Esophagus muscularis mucosa (tissue), 4 donors: ENCODE measurements around the gene MEX3B. TPM values are rescaled to one million over a fixed set of nuclear protein-coding genes. Genes with fewer than 3 reads are reported as not detected.

Experiments
- DNase-seq: peaks from one replicate; pipeline ENCODE4 v3.0.0-alpha.2; 2017; ENCODE audit errors: extremely low spot score
- H3K27ac ChIP-seq, 4 donors: fragments of 200-600 bp; sonication (generic); replicated peaks in 1 of 4; 1 replicate in 3 of 4; 2 replicates in 1 of 4; pipeline ENCODE4 v1.5.1; 2016 to 2019; ENCODE audit warnings: mild to moderate bottlenecking in 1 of 4
- H3K27me3 ChIP-seq, 4 donors: fragments of 200-600 bp; sonication (generic); one replicate each; pipeline versions ENCODE4 v1.5.1 to v1.6.0; 2016 to 2019
- H3K36me3 ChIP-seq, 4 donors: fragments of 200-600 bp; sonication (generic); one replicate each; pipeline ENCODE4 v1.5.1; 2016 to 2019
- H3K4me1 ChIP-seq, 4 donors: fragments of 200-600 bp; sonication (generic); one replicate each; pipeline ENCODE4 v1.5.1; 2016 to 2019
- H3K4me3 ChIP-seq, 4 donors: fragments of 200-600 bp; sonication (generic); 1 replicate in 2 of 4; 2 replicates in 2 of 4; pipeline ENCODE4 v1.5.1; 2016 to 2019; ENCODE audit warnings: mild to moderate bottlenecking in 4 of 4, moderate library complexity in 1 of 4
- H3K9me3 ChIP-seq, 4 donors: fragments of 200-600 bp; sonication (generic); 1 replicate in 3 of 4; 2 replicates in 1 of 4; pipeline ENCODE4 v1.5.1; 2016 to 2019
- EP300 ChIP-seq: sonication (generic); formaldehyde crosslinking; IDR thresholded peaks from one replicate; pipeline ENCODE4 v1.6.1; 2017; ENCODE audit warnings: antibody characterized with exemption
- POLR2A ChIP-seq: fragments of 450-650 bp; IDR thresholded peaks from one replicate; pipeline ENCODE4 v1.6.1; 2017; ENCODE audit warnings: antibody characterized with exemption, moderate library complexity, mild to moderate bottlenecking, low read depth
- POLR2AphosphoS5 ChIP-seq, 2 donors: sonication (generic); formaldehyde crosslinking; IDR thresholded peaks; one replicate each; pipeline ENCODE4 v1.6.1; 2017; ENCODE audit warnings: antibody characterized with exemption in 2 of 2
- WGBS: methylation state at CpG from one replicate; pipeline ENCODE4 v1.1.5; 2018; 5-methylcytosine and 5-hydroxymethylcytosine counted together
- intact Hi-C: fragments of 100-400 bp; cut with DNase I; formaldehyde crosslinking; loops from one replicate; pipeline ENCODE4 v1.15.1; 2023
- total RNA-seq, 4 donors: library from RNA; depleted of rRNA; stranded (reverse); fragments of >200 nt; gene quantifications; one replicate each; pipeline versions ENCODE4 v1.1.0 to v1.2.1, GENCODE V29; 2016
- TF ChIP-seq, protein P1 (sequence below), 3 experiments: fragments of 200-600 bp in 2 of 3; fragments of 450-650 bp in 1 of 3; sonication (generic) in 2 of 3; IDR thresholded peaks; one replicate each; pipeline ENCODE4 v1.5.1; 2017 to 2019; ENCODE audit warnings: antibody characterized with exemption in 3 of 3, mild to moderate bottlenecking in 2 of 3, moderate library complexity in 1 of 3

Gene MEX3B
- 1 to 10 TPM; 1.5 to 2.4 (median 1.9) TPM for total RNA-seq

DNA sequence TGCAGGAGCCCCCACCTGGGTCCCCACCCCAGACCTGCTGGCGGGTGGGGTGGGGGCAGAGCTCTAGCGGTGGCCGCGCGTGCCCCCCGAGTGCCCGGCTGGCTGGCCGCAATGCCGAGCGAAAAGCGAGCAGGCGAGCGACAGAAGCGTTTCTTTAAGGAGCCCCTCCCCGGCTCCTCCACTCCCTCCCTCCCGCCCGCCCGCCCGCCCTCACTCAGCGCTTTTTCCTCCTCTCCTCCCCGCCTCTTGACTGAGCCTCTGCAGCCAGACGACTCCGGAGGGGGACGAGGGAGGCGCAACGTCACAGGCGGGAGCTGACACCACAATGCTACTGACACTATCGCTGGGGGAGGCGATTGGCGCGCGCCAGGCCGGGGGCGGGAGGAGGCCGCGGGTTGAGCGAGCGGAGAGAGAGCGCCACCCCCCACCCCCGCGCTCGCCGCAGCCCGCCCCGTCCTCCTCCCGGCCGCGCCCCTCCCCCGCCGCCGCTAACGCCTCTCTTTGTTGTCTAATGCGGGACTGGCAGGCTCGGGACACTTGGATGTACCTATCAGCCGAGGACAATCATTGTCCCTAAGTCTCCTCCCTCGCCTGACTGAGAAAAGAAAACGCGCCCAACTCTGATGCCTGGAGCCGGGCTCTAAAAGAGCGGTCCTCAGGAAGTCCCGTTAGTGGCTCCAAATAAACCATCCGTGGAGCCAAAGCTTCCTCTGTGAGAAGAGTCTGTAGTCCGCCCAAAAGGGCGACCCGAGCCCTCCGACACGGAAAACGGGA, at the start of gene MEX3B:
Gene MEX3B, minus strand, starts transcription at position 127 of the 774 bp plus-strand sequence. CDS start 313 bp downstream, outside the sequence.
- Histone ChIP-seq H3K27ac (peak within 1 kb of the TSS; percentile 89 to 99 (median 96)), H3K27me3 (no peaks in the 10 kb centered on the region), H3K4me1 (peaks cover 21 to 39% (median 29%) of the 10 kb centered on the region in 4 donors), H3K36me3 (peaks cover 0 to 10% (median 3%) of the 10 kb centered on the region in 4 donors), H3K4me3 (peak within 1 kb of the TSS; percentile 65 to 97 (median 92)), H3K9me3 (no peaks in the 10 kb centered on the region)
- TF ChIP-seq POLR2A (no peak), EP300 (no peak), POLR2AphosphoS5 (IDR thresholded peaks at IDR 0.05) (peak; percentile 73 to 77)
- TF ChIP-seq, protein P1, sequence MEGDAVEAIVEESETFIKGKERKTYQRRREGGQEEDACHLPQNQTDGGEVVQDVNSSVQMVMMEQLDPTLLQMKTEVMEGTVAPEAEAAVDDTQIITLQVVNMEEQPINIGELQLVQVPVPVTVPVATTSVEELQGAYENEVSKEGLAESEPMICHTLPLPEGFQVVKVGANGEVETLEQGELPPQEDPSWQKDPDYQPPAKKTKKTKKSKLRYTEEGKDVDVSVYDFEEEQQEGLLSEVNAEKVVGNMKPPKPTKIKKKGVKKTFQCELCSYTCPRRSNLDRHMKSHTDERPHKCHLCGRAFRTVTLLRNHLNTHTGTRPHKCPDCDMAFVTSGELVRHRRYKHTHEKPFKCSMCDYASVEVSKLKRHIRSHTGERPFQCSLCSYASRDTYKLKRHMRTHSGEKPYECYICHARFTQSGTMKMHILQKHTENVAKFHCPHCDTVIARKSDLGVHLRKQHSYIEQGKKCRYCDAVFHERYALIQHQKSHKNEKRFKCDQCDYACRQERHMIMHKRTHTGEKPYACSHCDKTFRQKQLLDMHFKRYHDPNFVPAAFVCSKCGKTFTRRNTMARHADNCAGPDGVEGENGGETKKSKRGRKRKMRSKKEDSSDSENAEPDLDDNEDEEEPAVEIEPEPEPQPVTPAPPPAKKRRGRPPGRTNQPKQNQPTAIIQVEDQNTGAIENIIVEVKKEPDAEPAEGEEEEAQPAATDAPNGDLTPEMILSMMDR (IDR thresholded peaks at IDR 0.05), result no peak
- WGBS, result under 1% methylated on average over 38 of the region's 68 CpGs
- intact Hi-C loops, result loop anchor here (2.0 to 10.0 kb wide), 5 partner anchors 93 to 1351 kb away; partner anchors contain the start of gene ABHD17C
- DNase-seq, result peak; percentile 97

DNA sequence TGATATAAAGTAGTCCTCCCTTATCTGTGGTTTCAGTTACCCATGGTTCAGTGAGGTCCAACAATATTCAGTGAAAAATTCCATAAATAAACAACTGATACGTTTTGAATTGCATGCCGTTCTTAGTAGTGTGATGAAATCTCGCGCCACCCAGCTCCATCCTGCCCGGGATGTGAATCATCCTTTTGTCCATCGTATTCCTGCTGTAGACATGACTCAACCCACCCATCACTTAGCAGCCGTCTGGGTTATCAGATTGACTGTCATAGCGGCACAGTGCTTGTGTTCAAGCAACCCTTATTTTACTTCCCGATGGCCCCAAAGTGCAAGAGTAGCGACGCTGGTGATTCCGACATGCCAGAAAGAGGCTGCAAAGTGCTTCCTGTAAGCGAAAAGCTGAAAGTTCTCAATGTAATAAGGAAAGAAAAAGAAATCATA, 48.0 kb upstream of the MEX3B start:
- no peaks in the 10 kb centered on the region for H3K27me3 ChIP-seq
- H3K36me3 ChIP-seq, result no peaks in the 10 kb centered on the region
- H3K27ac ChIP-seq, result no peak overlapping the region
- H3K4me1 ChIP-seq, result no peaks in the 10 kb centered on the region
- no peak for TF ChIP-seq POLR2A
- TF ChIP-seq, protein P1 (IDR thresholded peaks at IDR 0.05), result no peak
- no peak for TF ChIP-seq EP300
- TF ChIP-seq POLR2AphosphoS5 (IDR thresholded peaks at IDR 0.05), result no peak
- no peaks in the 10 kb centered on the region for H3K9me3 ChIP-seq
- no peak for DNase-seq
- H3K4me3 ChIP-seq, result no peak overlapping the region
- WGBS, result 87% methylated on average over 13 of the region's 13 CpGs
- intact Hi-C loops, result no loop called here

DNA sequence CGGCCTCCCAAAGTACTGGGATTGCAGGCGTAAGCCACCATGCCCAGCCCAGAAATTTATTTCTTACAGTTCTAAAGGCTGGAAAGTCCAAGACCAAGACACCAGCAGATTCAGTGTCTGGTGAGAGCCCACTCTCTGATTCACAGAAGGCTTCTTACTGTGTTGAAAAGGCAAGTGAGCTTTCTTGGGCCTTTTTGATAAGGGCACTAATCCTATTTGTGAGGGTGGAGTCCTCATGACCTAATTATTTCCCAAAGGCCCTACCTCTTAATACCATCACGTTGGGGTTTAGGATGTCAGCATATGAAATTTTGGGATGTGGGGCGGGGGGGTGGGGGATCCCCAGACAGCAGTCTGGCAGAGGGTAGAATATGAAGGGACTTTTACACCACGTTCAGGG, 47.5 kb upstream of the MEX3B start:
- Histone ChIP-seq H3K36me3 (no peaks in the 10 kb centered on the region), H3K27me3 (no peaks in the 10 kb centered on the region), H3K4me1 (no peaks in the 10 kb centered on the region), H3K4me3 (no peak overlapping the region), H3K27ac (no peak overlapping the region), H3K9me3 (no peaks in the 10 kb centered on the region)
- no peak for DNase-seq
- WGBS, result 90% methylated on average over 5 of the region's 5 CpGs
- TF ChIP-seq POLR2A, result no peak
- no peak for TF ChIP-seq POLR2AphosphoS5 (IDR thresholded peaks at IDR 0.05)
- TF ChIP-seq, protein P1 (IDR thresholded peaks at IDR 0.05), result no peak
- no peak for TF ChIP-seq EP300
- intact Hi-C loops, result no loop called here

DNA sequence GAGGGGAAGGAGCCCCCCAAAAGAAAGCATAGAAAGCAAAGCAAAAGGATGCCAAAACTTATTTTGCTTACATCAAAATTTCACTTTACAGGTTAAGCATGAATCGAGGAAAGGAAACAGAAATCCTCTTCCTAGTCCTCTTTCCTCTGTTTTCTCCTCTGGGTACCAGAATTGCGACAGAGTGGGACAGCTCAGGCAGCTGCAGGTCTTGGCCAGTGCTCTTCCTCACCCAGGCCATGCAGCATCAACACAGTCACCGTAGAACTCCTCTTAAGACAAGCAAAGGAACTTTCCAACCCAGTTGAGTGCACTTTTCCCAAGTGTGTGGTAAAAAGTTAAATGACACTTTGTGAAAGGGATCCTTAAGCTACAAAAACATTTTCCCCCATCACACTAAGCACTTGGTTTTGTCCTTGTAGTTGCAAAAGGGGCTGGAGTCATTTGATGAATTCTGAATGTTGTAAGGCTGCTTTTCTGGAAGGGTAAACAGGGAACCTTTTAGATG, 45.9 kb upstream of the MEX3B start:
- H3K9me3 ChIP-seq, result no peaks in the 10 kb centered on the region
- H3K4me3 ChIP-seq, result no peak overlapping the region
- no peak overlapping the region for H3K27ac ChIP-seq
- H3K4me1 ChIP-seq, result no peaks in the 10 kb centered on the region
- TF ChIP-seq, protein P1 (IDR thresholded peaks at IDR 0.05), result no peak
- TF ChIP-seq EP300, result no peak
- TF ChIP-seq POLR2A, result no peak
- TF ChIP-seq POLR2AphosphoS5 (IDR thresholded peaks at IDR 0.05), result no peak
- intact Hi-C loops, result no loop called here
- WGBS, result 83% methylated on average over 3 of the region's 3 CpGs
- no peaks in the 10 kb centered on the region for H3K36me3 ChIP-seq
- no peak for DNase-seq
- no peaks in the 10 kb centered on the region for H3K27me3 ChIP-seq
